ENCODE results near the gene CFAP53.
A peak's percentile ranks its signal among the peaks of the same experiment; 100 is the strongest.
"Not testable (repeated sequence)": the region's sequence is repeated elsewhere in the genome, so short reads cannot be mapped to it uniquely, and the experiment has no call there.

CFAP53 gene

GRCh38 chr18:50272568-50272967 lies 6.3 kb upstream of the CFAP53 start:
- no peak for DNase-seq (ENCODE audit: low spot score)

GRCh38 chr18:50268022-50268747 lies 1.9 kb upstream of the CFAP53 start:
- DNase-seq (ENCODE audit: low spot score): peak; percentile 51

GRCh38 chr18:50262977-50263376 lies 3.3 kb downstream of the CFAP53 start:
- no peak for DNase-seq (ENCODE audit: low spot score)

GRCh38 chr18:50250935-50251334 lies 15.4 kb downstream of the CFAP53 start:
- no peak for DNase-seq (ENCODE audit: low spot score)

- no peak for DNase-seq (ENCODE audit: low spot score)
Observed at GRCh38 chr18:50249576-50249975, 16.7 kb downstream of the CFAP53 start.

GRCh38 chr18:50247561-50247960 lies 18.7 kb downstream of the CFAP53 start:
- no peak for DNase-seq (ENCODE audit: low spot score)

GRCh38 chr18:50241768-50242167 lies 24.5 kb downstream of the CFAP53 start:
- not testable (repeated sequence) for DNase-seq (ENCODE audit: low spot score)

- DNase-seq (ENCODE audit: low spot score): no peak
Observed at GRCh38 chr18:50240080-50240563, 26.2 kb downstream of the CFAP53 start.

- no peak for DNase-seq (ENCODE audit: low spot score)
Observed at GRCh38 chr18:50232419-50232818, 33.9 kb downstream of the CFAP53 start.

- DNase-seq (ENCODE audit: low spot score): no peak
Observed at GRCh38 chr18:50231621-50232020, 34.7 kb downstream of the CFAP53 start.

- DNase-seq (ENCODE audit: low spot score): not testable (repeated sequence)
Observed at GRCh38 chr18:50220249-50220648, 46.0 kb downstream of the CFAP53 start.

- no peak for DNase-seq (ENCODE audit: low spot score)
Observed at GRCh38 chr18:50218432-50219197, 47.7 kb downstream of the CFAP53 start.

- DNase-seq (ENCODE audit: low spot score): no peak
Observed at GRCh38 chr18:50209311-50209710, 57.0 kb downstream of the CFAP53 start.

- DNase-seq (ENCODE audit: low spot score): no peak
Observed at GRCh38 chr18:50207722-50208121, 58.6 kb downstream of the CFAP53 start.

- peak; percentile 20 for DNase-seq (ENCODE audit: low spot score)
Observed at GRCh38 chr18:50203801-50204604, 62.3 kb downstream of the CFAP53 start.

- DNase-seq (ENCODE audit: low spot score): no peak
Observed at GRCh38 chr18:50201476-50202018, 64.7 kb downstream of the CFAP53 start.

- DNase-seq (ENCODE audit: low spot score): no peak
Observed at GRCh38 chr18:50199921-50200320, 66.4 kb downstream of the CFAP53 start.

- no peak for DNase-seq (ENCODE audit: low spot score)
Observed at GRCh38 chr18:50199346-50199855, 66.9 kb downstream of the CFAP53 start.

GRCh38 chr18:50196261-50196660 lies 70.0 kb downstream of the CFAP53 start:
- no peak for DNase-seq (ENCODE audit: low spot score)

GRCh38 chr18:50195689-50196088 lies 70.6 kb downstream of the CFAP53 start:
- no peak for DNase-seq (ENCODE audit: low spot score)

GRCh38 chr18:50194631-50195532 lies 71.4 kb downstream of the CFAP53 start, which contains the start of gene MYO5B:
MYO5B (minus strand) TSS chr18:50195147; CDS start chr18:50194793, 354 bp downstream.
- DNase-seq (ENCODE audit: low spot score): no peak
